OCI-LY1 (cell line): ENCODE results near the gene CCL25.

ENCODE experiments used
- CTCF ChIP-seq: fragments of 200-600 bp; sonication (generic), shearing (Covaris generic); IDR thresholded peaks from 2 replicates; pipeline ENCODE4 v1.5.1; 2017; ENCODE audit warnings: mild to moderate bottlenecking, antibody characterized with exemption, low read length, moderate library complexity, mixed read lengths
- EZH2 ChIP-seq: fragments of 200-600 bp; sonication (generic), shearing (Covaris generic); IDR thresholded peaks from 2 replicates; pipeline ENCODE4 v1.8.0; 2017; ENCODE audit warnings: borderline replicate concordance, mixed run types, mild to moderate bottlenecking, antibody characterized with exemption, low read length, moderate library complexity, mixed read lengths

- TF ChIP-seq CTCF (no peak), EZH2 (no peak)
These were observed 48.6 kb upstream of the CCL25 start for GRCh38 chr19:8004001-8004400.
